ENCODE measurements around the gene CCDC33. TPM values are rescaled to one million over a fixed set of nuclear protein-coding genes. Genes with fewer than 3 reads are reported as not detected.

The CCDC33 gene
- total and polyA plus RNA-seq, 2 experiments from 2014 or later: 2.6 to 2.8 TPM

DNA sequence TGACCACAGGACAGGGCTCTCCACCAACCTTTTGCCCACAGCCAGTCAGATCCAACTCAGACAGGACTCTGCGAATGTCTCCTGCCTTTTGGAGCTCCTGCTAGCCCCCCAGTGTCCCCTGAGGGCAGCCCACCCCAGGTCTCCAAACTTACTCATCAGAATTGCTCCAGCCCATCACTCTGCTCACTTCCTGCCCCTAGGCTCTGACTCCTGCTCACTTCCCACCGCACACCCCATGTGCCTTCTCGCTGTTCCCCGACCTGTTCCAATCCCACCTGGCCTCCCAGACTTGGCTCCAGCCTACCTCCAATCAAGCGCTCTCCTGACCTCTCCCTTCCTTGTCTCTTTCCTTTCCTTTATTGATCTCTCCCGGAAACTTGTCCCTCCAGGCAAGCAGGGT is 27.6 kb upstream of the CCDC33 start:
- Histone ChIP-seq H3K27ac (ENCODE audit: low read depth) (0 out of 2 replicates have a peak overlapping the region, but pooled peaks have one; percentile 34), H3F3A (replicated peaks; ENCODE audit: low read depth) (peaks cover 2% of the 10 kb centered on the region), H4K20me1 (replicated peaks; ENCODE audit: insufficient read depth) (no peaks in the 10 kb centered on the region), H3K4me3 (peak overlapping the region; percentile 38; the same call in 1 of the 2 replicates), H3K79me2 (replicated peaks; ENCODE audit: insufficient read depth) (no peaks in the 10 kb centered on the region), H3K4me2 (peak overlapping the region; percentile 77), H2AFZ (no peak overlapping the region), H3K36me3 (ENCODE audit: insufficient read depth) (no peaks in the 10 kb centered on the region), H3K9me2 (ENCODE audit: insufficient read depth) (no peaks in the 10 kb centered on the region), H3K4me1 (ENCODE audit: insufficient read depth) (peaks cover 63% of the 10 kb centered on the region), H3K27me3 (ENCODE audit: insufficient read depth) (peaks cover 36% of the 10 kb centered on the region)
- Mint-ChIP-seq H3K36me3 (ENCODE audit: low read depth) (peaks cover 27% of the 10 kb centered on the region), H3K27me3 (ENCODE audit: insufficient read depth, low read depth, poor library complexity) (peaks cover 36% of the 10 kb centered on the region), H3K9me3 (no peaks in the 10 kb centered on the region; the same call in 1 of the 3 replicates), H3K27ac (peak overlapping the region; percentile 3; the same call in 1 of the 2 replicates), H3K4me3 (peak overlapping the region; percentile 45), H3K4me1 (peaks cover 85% of the 10 kb centered on the region)
- DNase-seq (ENCODE audit: low spot score) (peak; percentile 51), ATAC-seq (peak; percentile 3)
- TF ChIP-seq NANOG (IDR thresholded peaks at IDR 0.05; ENCODE audit: borderline replicate concordance) (no peak), ZNF114 (CRISPR knock-in tag; IDR thresholded peaks at IDR 0.05) (no peak), POLR2AphosphoS5 (IDR thresholded peaks at IDR 0.05; ENCODE audit: low read depth) (no peak), EZH2phosphoT487 (IDR thresholded peaks at IDR 0.05; ENCODE audit: unreplicated experiment) (no peak), ZNF331 (CRISPR knock-in tag; IDR thresholded peaks at IDR 0.05; ENCODE audit: low read depth) (no peak)
- TF ChIP-seq, protein P1, sequence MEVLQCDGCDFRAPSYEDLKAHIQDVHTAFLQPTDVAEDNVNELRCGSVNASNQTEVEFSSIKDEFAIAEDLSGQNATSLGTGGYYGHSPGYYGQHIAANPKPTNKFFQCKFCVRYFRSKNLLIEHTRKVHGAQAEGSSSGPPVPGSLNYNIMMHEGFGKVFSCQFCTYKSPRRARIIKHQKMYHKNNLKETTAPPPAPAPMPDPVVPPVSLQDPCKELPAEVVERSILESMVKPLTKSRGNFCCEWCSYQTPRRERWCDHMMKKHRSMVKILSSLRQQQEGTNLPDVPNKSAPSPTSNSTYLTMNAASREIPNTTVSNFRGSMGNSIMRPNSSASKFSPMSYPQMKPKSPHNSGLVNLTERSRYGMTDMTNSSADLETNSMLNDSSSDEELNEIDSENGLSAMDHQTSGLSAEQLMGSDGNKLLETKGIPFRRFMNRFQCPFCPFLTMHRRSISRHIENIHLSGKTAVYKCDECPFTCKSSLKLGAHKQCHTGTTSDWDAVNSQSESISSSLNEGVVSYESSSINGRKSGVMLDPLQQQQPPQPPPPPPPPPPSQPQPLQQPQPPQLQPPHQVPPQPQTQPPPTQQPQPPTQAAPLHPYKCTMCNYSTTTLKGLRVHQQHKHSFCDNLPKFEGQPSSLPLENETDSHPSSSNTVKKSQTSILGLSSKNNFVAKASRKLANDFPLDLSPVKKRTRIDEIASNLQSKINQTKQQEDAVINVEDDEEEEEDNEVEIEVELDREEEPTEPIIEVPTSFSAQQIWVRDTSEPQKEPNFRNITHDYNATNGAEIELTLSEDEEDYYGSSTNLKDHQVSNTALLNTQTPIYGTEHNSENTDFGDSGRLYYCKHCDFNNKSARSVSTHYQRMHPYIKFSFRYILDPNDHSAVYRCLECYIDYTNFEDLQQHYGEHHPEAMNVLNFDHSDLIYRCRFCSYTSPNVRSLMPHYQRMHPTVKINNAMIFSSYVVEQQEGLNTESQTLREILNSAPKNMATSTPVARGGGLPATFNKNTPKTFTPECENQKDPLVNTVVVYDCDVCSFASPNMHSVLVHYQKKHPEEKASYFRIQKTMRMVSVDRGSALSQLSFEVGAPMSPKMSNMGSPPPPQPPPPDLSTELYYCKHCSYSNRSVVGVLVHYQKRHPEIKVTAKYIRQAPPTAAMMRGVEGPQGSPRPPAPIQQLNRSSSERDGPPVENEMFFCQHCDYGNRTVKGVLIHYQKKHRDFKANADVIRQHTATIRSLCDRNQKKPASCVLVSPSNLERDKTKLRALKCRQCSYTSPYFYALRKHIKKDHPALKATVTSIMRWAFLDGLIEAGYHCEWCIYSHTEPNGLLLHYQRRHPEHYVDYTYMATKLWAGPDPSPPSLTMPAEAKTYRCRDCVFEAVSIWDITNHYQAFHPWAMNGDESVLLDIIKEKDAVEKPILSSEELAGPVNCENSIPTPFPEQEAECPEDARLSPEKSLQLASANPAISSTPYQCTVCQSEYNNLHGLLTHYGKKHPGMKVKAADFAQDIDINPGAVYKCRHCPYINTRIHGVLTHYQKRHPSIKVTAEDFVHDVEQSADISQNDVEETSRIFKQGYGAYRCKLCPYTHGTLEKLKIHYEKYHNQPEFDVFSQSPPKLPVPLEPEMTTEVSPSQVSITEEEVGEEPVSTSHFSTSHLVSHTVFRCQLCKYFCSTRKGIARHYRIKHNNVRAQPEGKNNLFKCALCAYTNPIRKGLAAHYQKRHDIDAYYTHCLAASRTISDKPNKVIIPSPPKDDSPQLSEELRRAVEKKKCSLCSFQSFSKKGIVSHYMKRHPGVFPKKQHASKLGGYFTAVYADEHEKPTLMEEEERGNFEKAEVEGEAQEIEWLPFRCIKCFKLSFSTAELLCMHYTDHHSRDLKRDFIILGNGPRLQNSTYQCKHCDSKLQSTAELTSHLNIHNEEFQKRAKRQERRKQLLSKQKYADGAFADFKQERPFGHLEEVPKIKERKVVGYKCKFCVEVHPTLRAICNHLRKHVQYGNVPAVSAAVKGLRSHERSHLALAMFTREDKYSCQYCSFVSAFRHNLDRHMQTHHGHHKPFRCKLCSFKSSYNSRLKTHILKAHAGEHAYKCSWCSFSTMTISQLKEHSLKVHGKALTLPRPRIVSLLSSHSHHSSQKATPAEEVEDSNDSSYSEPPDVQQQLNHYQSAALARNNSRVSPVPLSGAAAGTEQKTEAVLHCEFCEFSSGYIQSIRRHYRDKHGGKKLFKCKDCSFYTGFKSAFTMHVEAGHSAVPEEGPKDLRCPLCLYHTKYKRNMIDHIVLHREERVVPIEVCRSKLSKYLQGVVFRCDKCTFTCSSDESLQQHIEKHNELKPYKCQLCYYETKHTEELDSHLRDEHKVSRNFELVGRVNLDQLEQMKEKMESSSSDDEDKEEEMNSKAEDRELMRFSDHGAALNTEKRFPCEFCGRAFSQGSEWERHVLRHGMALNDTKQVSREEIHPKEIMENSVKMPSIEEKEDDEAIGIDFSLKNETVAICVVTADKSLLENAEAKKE (CRISPR knock-in tag; IDR thresholded peaks at IDR 0.05): no peak

Measured in GM23338 (cell line).